Sigmoid colon (tissue), 7 donors: Measurements from ENCODE around the gene HEY2. TPM values are rescaled to one million over a fixed set of nuclear protein-coding genes. Genes with fewer than 3 reads are reported as not detected.
"Not testable (repeated sequence)": the region's sequence is repeated elsewhere in the genome, so short reads cannot be mapped to it uniquely, and the experiment has no call there.

Experiments used
- DNase-seq: peaks from one replicate; pipeline ENCODE4 v3.0.0-alpha.2; 2019
- H3K27ac ChIP-seq, 4 donors: fragments of 200-600 bp; sonication (generic); one replicate each; pipeline ENCODE4 v1.5.1; 2016 to 2019; ENCODE audit warnings: mild to moderate bottlenecking in 1 of 4
- H3K27me3 ChIP-seq, 3 donors: fragments of 200-600 bp; sonication (generic); one replicate each; pipeline ENCODE4 v1.5.1; 2019; ENCODE audit warnings: mild to moderate bottlenecking in 1 of 3
- H3K36me3 ChIP-seq, 4 donors: fragments of 200-600 bp; sonication (generic); one replicate each; pipeline ENCODE4 v1.5.1; 2016 to 2019
- H3K4me1 ChIP-seq, 4 donors: fragments of 200-600 bp; sonication (generic); one replicate each; pipeline ENCODE4 v1.5.1; 2017 to 2019
- H3K4me3 ChIP-seq, 4 donors: fragments of 200-600 bp; sonication (generic); one replicate each; pipeline ENCODE4 v1.5.1; 2017 to 2019; ENCODE audit warnings: mild to moderate bottlenecking in 2 of 4, moderate library complexity in 1 of 4
- H3K9me3 ChIP-seq, 4 donors: fragments of 200-600 bp in 3 of 4; sonication (generic) in 3 of 4; one replicate each; pipeline versions ENCODE4 v1.5.1 to v1.6.1; 2013 to 2019
- CTCF ChIP-seq, 4 experiments: fragments of 450-650 bp in 3 of 4; fragments of 200-600 bp in 1 of 4; IDR thresholded peaks; one replicate each; pipeline ENCODE4 v1.5.1; 2016 to 2019; ENCODE audit warnings: antibody characterized with exemption in 4 of 4, mild to moderate bottlenecking in 3 of 4, moderate library complexity in 2 of 4
- EP300 ChIP-seq, 4 donors: sonication (generic); formaldehyde crosslinking; IDR thresholded peaks; one replicate each; pipeline ENCODE4 v1.6.1; 2017; ENCODE audit warnings: antibody characterized with exemption in 4 of 4
- POLR2A ChIP-seq, 2 donors: fragments of 450-650 bp; IDR thresholded peaks; one replicate each; pipeline ENCODE4 v1.6.1; 2016; ENCODE audit warnings: antibody characterized with exemption in 2 of 2, mild to moderate bottlenecking in 2 of 2, moderate library complexity in 2 of 2
- POLR2AphosphoS5 ChIP-seq, 4 donors: sonication (generic); formaldehyde crosslinking; IDR thresholded peaks; one replicate each; pipeline ENCODE4 v1.6.1; 2017; ENCODE audit warnings: antibody characterized with exemption in 4 of 4
- WGBS, 2 donors: extraction: QIAGEN DNeasy Blood & Tissue Kit; methylation state at CpG; one replicate each; pipeline ENCODE4 v1.1.7; 2013; 5-methylcytosine and 5-hydroxymethylcytosine counted together
- intact Hi-C: fragments of 100-400 bp; cut with DNase I; formaldehyde crosslinking; loops from one replicate; pipeline ENCODE4 v1.15.1; 2023
- polyA plus RNA-seq, 3 donors: library from polyadenylated mRNA; stranded (reverse); fragments of 200-250 nt; gene quantifications; one replicate each; pipeline ENCODE4 v1.2.3, GENCODE V29; 2013
- total RNA-seq, 4 donors: library from RNA; depleted of rRNA; stranded (reverse); fragments of >200 nt; gene quantifications; one replicate each; pipeline ENCODE4 v1.1.0, GENCODE V29; 2016
- donor health status: healthy with polysubstance abuse.
- donor health status: Bipolar disorder and iron deficiency.
- donor health status: healthy.

Gene HEY2
- total RNA-seq (1 to 10 TPM; 1.3 to 3.9 (median 2.1) TPM), polyA plus RNA-seq (1 to 10 TPM in 1 of 3 donors, not detected in 2; 1.2 TPM)

- Histone ChIP-seq H3K4me3 (peak within 1 kb of the TSS; percentile 53 to 74 (median 70)), H3K9me3 (no peaks in the 10 kb centered on the region), H3K4me1 (peaks cover 0 to 33% (median 21%) of the 10 kb centered on the region in 4 donors), H3K27me3 (peaks cover 0 to 44% (median 0%) of the 10 kb centered on the region in 3 donors), H3K27ac (peak within 1 kb of the TSS; percentile 86 to 89 (median 88)), H3K36me3 (no peaks in the 10 kb centered on the region)
- intact Hi-C loops = loop anchor here (2.0 to 10.0 kb wide), 4 partner anchors 31 to 595 kb away; partner anchors contain the start of gene TPD52L1
- TF ChIP-seq POLR2A (IDR thresholded peaks at IDR 0.05) (peak in 1 of 2 donors; percentile 17), CTCF (IDR thresholded peaks at IDR 0.05) (peak in 1 of 4 experiments; percentile 28), POLR2AphosphoS5 (IDR thresholded peaks at IDR 0.05) (peak; percentile 58 to 77 (median 68)), EP300 (IDR thresholded peaks at IDR 0.05) (peak in 1 of 4 donors; percentile 40)
- 0% methylated on average over 95 of the region's 95 CpGs for WGBS, 2 donors
- DNase-seq = peak; percentile 96
These were observed at the start of gene HEY2 for GRCh38 chr6:125749173-125749864. HEY2 (plus strand) TSS chr6:125749632; CDS start chr6:125749777, 145 bp downstream.

- DNase-seq = no peak
- no peak for TF ChIP-seq POLR2A (IDR thresholded peaks at IDR 0.05)
- TF ChIP-seq CTCF (IDR thresholded peaks at IDR 0.05) = no peak
- TF ChIP-seq EP300 (IDR thresholded peaks at IDR 0.05) = no peak
- TF ChIP-seq POLR2AphosphoS5 (IDR thresholded peaks at IDR 0.05) = no peak
- Histone ChIP-seq H3K4me1 (no peaks in the 10 kb centered on the region), H3K27ac (no peak overlapping the region), H3K36me3 (no peaks in the 10 kb centered on the region), H3K27me3 (no peaks in the 10 kb centered on the region), H3K4me3 (no peak overlapping the region), H3K9me3 (no peaks in the 10 kb centered on the region)
- intact Hi-C loops = no loop called here
- 73 to 76% methylated on average over 3 of the region's 3 CpGs for WGBS, 2 donors
These were observed 48.7 kb upstream of the HEY2 start for GRCh38 chr6:125700581-125701353.

- intact Hi-C loops = no loop called here
- TF ChIP-seq POLR2A (IDR thresholded peaks at IDR 0.05) (no peak), POLR2AphosphoS5 (IDR thresholded peaks at IDR 0.05) (no peak), EP300 (IDR thresholded peaks at IDR 0.05) (no peak)
- 76 to 82% methylated on average over 1 of the region's 1 CpG for WGBS, 2 donors
These were observed 48.1 kb upstream of the HEY2 start for GRCh38 chr6:125701354-125701668.

GRCh38 chr6:125703882-125704281, 45.5 kb upstream of the HEY2 start:
- WGBS, 2 donors = 79 to 81% methylated on average over 5 of the region's 5 CpGs
- H3K4me1 ChIP-seq, H3K4me3 ChIP-seq, H3K27ac ChIP-seq, H3K27me3 ChIP-seq, H3K9me3 ChIP-seq, DNase-seq, intact Hi-C loops, H3K36me3 ChIP-seq: not testable (repeated sequence)

More at GRCh38 chr6:125701354-125701668, 48.1 kb upstream of the HEY2 start:
- Histone ChIP-seq H3K27ac (no peak overlapping the region), H3K4me3 (no peak overlapping the region), H3K27me3 (no peaks in the 10 kb centered on the region), H3K4me1 (no peaks in the 10 kb centered on the region), H3K36me3 (no peaks in the 10 kb centered on the region), H3K9me3 (no peaks in the 10 kb centered on the region)
- DNase-seq = no peak

GRCh38 chr6:125707615-125708243, 41.7 kb upstream of the HEY2 start:
- no peaks in the 10 kb centered on the region for H3K4me1 ChIP-seq
- WGBS, 2 donors = 75 to 79% methylated on average over 4 of the region's 4 CpGs
- TF ChIP-seq EP300 (IDR thresholded peaks at IDR 0.05) (no peak), POLR2AphosphoS5 (IDR thresholded peaks at IDR 0.05) (no peak), CTCF (IDR thresholded peaks at IDR 0.05) (no peak), POLR2A (IDR thresholded peaks at IDR 0.05) (no peak)
- no peaks in the 10 kb centered on the region for H3K9me3 ChIP-seq
- no peaks in the 10 kb centered on the region for H3K27me3 ChIP-seq
- H3K36me3 ChIP-seq = no peaks in the 10 kb centered on the region
- no peak overlapping the region for H3K4me3 ChIP-seq
- DNase-seq = no peak
- intact Hi-C loops = no loop called here
- no peak overlapping the region for H3K27ac ChIP-seq
